ENCODE results near the gene PPP2R5D.

Gene PPP2R5D

DNA sequence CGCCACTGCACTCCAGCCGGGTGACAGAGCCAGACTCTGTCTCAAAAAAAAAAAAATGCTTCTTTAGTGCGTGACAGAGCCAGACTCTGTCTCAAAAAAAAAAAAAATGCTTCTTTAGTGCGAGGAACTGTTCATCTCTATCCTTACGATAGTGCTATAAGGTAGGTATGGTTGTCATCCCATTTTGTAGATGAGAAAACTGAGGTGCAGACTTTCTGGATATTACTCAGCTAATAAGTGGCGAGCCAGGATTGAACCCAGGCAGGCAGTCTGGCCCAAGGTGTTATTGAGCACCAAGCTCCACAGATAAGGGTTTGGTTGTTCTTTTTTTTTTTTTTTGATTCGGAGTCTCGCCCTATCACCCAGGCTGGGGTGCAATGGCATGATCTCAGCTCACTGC lies 17.5 kb downstream of the PPP2R5D start:
- H3K79me2 ChIP-seq (ENCODE audit: control insufficient read depth, low read length), result no peaks in the 10 kb centered on the region
- H3K4me2 ChIP-seq (ENCODE audit: low read length), result no peak overlapping the region
- peaks cover under 1% of the 10 kb centered on the region; the same call in 1 of the 2 replicates for H3F3A ChIP-seq (ENCODE audit: control insufficient read depth, insufficient read depth)
- H3K27ac ChIP-seq (ENCODE audit: low read depth, low read length), result no peak overlapping the region
- no peaks in the 10 kb centered on the region for H3K27me3 ChIP-seq (ENCODE audit: control insufficient read depth, low read length)
- no peaks in the 10 kb centered on the region for H3K9me3 ChIP-seq (ENCODE audit: control insufficient read depth, insufficient read depth, low read length)
- TF ChIP-seq, protein P1, sequence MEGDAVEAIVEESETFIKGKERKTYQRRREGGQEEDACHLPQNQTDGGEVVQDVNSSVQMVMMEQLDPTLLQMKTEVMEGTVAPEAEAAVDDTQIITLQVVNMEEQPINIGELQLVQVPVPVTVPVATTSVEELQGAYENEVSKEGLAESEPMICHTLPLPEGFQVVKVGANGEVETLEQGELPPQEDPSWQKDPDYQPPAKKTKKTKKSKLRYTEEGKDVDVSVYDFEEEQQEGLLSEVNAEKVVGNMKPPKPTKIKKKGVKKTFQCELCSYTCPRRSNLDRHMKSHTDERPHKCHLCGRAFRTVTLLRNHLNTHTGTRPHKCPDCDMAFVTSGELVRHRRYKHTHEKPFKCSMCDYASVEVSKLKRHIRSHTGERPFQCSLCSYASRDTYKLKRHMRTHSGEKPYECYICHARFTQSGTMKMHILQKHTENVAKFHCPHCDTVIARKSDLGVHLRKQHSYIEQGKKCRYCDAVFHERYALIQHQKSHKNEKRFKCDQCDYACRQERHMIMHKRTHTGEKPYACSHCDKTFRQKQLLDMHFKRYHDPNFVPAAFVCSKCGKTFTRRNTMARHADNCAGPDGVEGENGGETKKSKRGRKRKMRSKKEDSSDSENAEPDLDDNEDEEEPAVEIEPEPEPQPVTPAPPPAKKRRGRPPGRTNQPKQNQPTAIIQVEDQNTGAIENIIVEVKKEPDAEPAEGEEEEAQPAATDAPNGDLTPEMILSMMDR (IDR thresholded peaks at IDR 0.05; ENCODE audit: low read depth, low read length, poor library complexity, severe bottlenecking), result no peak
- TF ChIP-seq EZH2phosphoT487 (IDR thresholded peaks at IDR 0.05; ENCODE audit: borderline replicate concordance, low read length), result no peak
- no peaks in the 10 kb centered on the region for H3K9me2 ChIP-seq (replicated peaks; ENCODE audit: control insufficient read depth, low read length)
- H3K4me1 ChIP-seq (ENCODE audit: control insufficient read depth, low read length), result no peaks in the 10 kb centered on the region
- H4K20me1 ChIP-seq (ENCODE audit: control insufficient read depth, insufficient read depth, low read depth, low read length), result no peaks in the 10 kb centered on the region
- H3K36me3 ChIP-seq (ENCODE audit: control insufficient read depth, low read length), result peaks cover 2% of the 10 kb centered on the region; the same call in 1 of the 2 replicates
- no peak overlapping the region for H3K4me3 ChIP-seq (ENCODE audit: low read length)

DNA sequence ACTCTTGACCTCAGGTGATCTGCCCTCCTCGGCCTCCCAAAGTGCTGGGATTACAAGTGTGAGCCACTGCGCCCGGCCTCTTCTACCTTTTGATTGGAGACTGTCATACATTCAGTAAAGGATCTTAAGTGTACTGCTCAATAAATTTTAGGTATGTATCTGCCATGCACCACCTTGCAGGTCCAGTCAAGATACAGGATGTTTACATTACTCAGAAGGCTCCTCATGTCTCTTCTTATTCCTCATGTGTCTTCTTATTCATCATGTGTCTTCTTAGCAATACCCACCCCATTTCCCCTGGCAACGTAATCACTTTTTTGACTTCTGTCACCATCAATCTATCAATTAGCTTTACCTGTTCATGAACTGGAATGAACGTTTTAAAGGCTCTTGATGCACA lies 21.5 kb downstream of the PPP2R5D start:
- H3K27ac ChIP-seq (ENCODE audit: low read depth, low read length), result no peak overlapping the region
- H3K9me3 ChIP-seq (ENCODE audit: control insufficient read depth, insufficient read depth, low read length), result no peaks in the 10 kb centered on the region
- H3K79me2 ChIP-seq (ENCODE audit: control insufficient read depth, low read length), result no peaks in the 10 kb centered on the region
- 0 out of 2 replicates have a peak, but pooled peaks cover 4% of the 10 kb centered on the region for H3K4me1 ChIP-seq (ENCODE audit: control insufficient read depth, low read length)
- no peaks in the 10 kb centered on the region for H4K20me1 ChIP-seq (ENCODE audit: control insufficient read depth, insufficient read depth, low read depth, low read length)
- H3K27me3 ChIP-seq (ENCODE audit: control insufficient read depth, low read length), result no peaks in the 10 kb centered on the region
- no peaks in the 10 kb centered on the region for H3K9me2 ChIP-seq (replicated peaks; ENCODE audit: control insufficient read depth, low read length)
- TF ChIP-seq EZH2phosphoT487 (IDR thresholded peaks at IDR 0.05; ENCODE audit: borderline replicate concordance, low read length), result no peak
- TF ChIP-seq, protein P1 (IDR thresholded peaks at IDR 0.05; ENCODE audit: low read depth, low read length, poor library complexity, severe bottlenecking), result no peak
- H3K4me2 ChIP-seq (ENCODE audit: low read length), result no peak overlapping the region
- peaks cover 39% of the 10 kb centered on the region for H3K36me3 ChIP-seq (ENCODE audit: control insufficient read depth, low read length)
- H3K4me3 ChIP-seq (ENCODE audit: low read length), result no peak overlapping the region
- H3F3A ChIP-seq (ENCODE audit: control insufficient read depth, insufficient read depth), result no peaks in the 10 kb centered on the region

DNA sequence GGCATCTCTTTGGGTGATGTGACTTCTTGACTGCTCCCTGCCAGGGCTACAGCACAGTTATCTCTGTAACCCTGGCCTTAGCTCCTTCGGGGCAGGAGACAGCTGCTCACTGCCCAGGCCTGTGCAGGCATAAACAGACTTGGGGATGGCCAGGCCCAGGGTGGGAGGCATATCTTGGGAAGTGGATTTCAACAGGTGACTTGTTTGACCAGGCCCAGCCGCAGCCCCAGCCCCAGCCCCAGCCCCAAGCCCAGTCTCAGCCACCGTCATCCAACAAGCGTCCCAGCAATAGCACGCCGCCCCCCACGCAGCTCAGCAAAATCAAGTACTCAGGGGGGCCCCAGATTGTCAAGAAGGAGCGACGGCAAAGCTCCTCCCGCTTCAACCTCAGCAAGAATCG lies 21.9 kb downstream of the PPP2R5D start:
- 0 out of 2 replicates have a peak, but pooled peaks cover 4% of the 10 kb centered on the region for H3K4me1 ChIP-seq (ENCODE audit: control insufficient read depth, low read length)
- TF ChIP-seq, protein P1 (IDR thresholded peaks at IDR 0.05; ENCODE audit: low read depth, low read length, poor library complexity, severe bottlenecking), result no peak
- no peak for TF ChIP-seq EZH2phosphoT487 (IDR thresholded peaks at IDR 0.05; ENCODE audit: borderline replicate concordance, low read length)

More for the DNA sequence above, 21.9 kb downstream of the PPP2R5D start:
- H3K27me3 ChIP-seq (ENCODE audit: control insufficient read depth, low read length), result no peaks in the 10 kb centered on the region
- H3K27ac ChIP-seq (ENCODE audit: low read depth, low read length), result no peak overlapping the region
- no peak overlapping the region for H3K4me2 ChIP-seq (ENCODE audit: low read length)
- H3K36me3 ChIP-seq (ENCODE audit: control insufficient read depth, low read length), result peaks cover 43% of the 10 kb centered on the region
- no peak overlapping the region for H3K4me3 ChIP-seq (ENCODE audit: low read length)
- H4K20me1 ChIP-seq (ENCODE audit: control insufficient read depth, insufficient read depth, low read depth, low read length), result no peaks in the 10 kb centered on the region
- H3K9me3 ChIP-seq (ENCODE audit: control insufficient read depth, insufficient read depth, low read length), result no peaks in the 10 kb centered on the region
- H3K79me2 ChIP-seq (ENCODE audit: control insufficient read depth, low read length), result no peaks in the 10 kb centered on the region
- H3K9me2 ChIP-seq (replicated peaks; ENCODE audit: control insufficient read depth, low read length), result no peaks in the 10 kb centered on the region
- no peaks in the 10 kb centered on the region for H3F3A ChIP-seq (ENCODE audit: control insufficient read depth, insufficient read depth)

Data from DOHH2 (cell line).